K562 (cell line): ENCODE measurements around the gene WWOX. TPM values are rescaled to one million over a fixed set of nuclear protein-coding genes. Genes with fewer than 3 reads are reported as not detected.

ENCODE experiments used
- ATAC-seq: fragments of 200-7000 bp; cut with Tn5 transposase; 3 replicates; pipeline ENCODE4 v1.9.1; 2020; ENCODE audit warnings: moderate library complexity
- BruUV-seq: library from RNA; stranded (reverse); fragments of 400-500 nt; replicated peaks from 2 replicates; lab custom pipeline; 2021; lab: Mats Ljungman, UMichigan
- CTCF ChIA-PET: fragments of 300-600 bp; formaldehyde crosslinking; extraction: SDS; loops from one replicate; lab custom pipeline; 2021; ENCODE audit warnings: low intra/inter-chr PET ratio; lab: Yijun Ruan, JAX
- POLR2A ChIA-PET: fragments of 300-600, 350-650 bp; sonication (Branson Sonifier 250); formaldehyde crosslinking; extraction: SDS; loops from one replicate; lab custom pipeline; 2021; ENCODE audit warnings: antibody characterized with exemption, inconsistent platforms; lab: Yijun Ruan, JAX
- DNase-seq, 4 experiments: peaks; one replicate each; pipeline versions ENCODE4 v3.0.0 to v3.0.0-alpha.2; 2011 to 2018; ENCODE audit warnings: low spot score in 3 of 4, mixed read lengths in 3 of 4; ENCODE audit errors: extremely low read depth in 1 of 4
- FAIRE-seq: peaks from 2 replicates; lab custom pipeline; 2011; peaks lifted over from hg19 to GRCh38; lab: Jason Lieb, UNC
- H2AFZ ChIP-seq: 2 replicates; pipeline ENCODE4 v1.6.0; 2011; ENCODE audit warnings: low read depth, low read length, control low read depth, inconsistent platforms
- H3K27ac ChIP-seq: fragments of 200-600 bp; 3 replicates; pipeline ENCODE4 v1.8.0; 2011; ENCODE audit warnings: low read depth, mild to moderate bottlenecking, control low read depth, inconsistent platforms, low read length, moderate library complexity, mixed read lengths; ENCODE audit errors: extremely low read depth
- H3K27me3 ChIP-seq, 2 experiments: fragments of 300-600 bp in 1 of 2; 2 replicates in 1 of 2; 3 replicates in 1 of 2; pipeline versions ENCODE4 v1.6.0 to v1.8.0; 2011; ENCODE audit warnings: inconsistent platforms in 2 of 2, low read length in 2 of 2, mild to moderate bottlenecking in 1 of 2, mixed read lengths in 1 of 2, moderate library complexity in 1 of 2; ENCODE audit not compliant: control insufficient read depth in 2 of 2, insufficient read depth in 2 of 2
- H3K36me3 ChIP-seq: fragments of 300-600 bp; 3 replicates; pipeline ENCODE4 v1.8.0; 2011; ENCODE audit warnings: mild to moderate bottlenecking, low read length, inconsistent platforms; ENCODE audit not compliant: control insufficient read depth, insufficient read depth
- H3K4me1 ChIP-seq, 2 experiments: fragments of 200-600 bp in 1 of 2; replicated peaks in 1 of 2; 2 replicates in 1 of 2; 3 replicates in 1 of 2; pipeline versions ENCODE4 v1.5.1 to v1.8.0; 2011; ENCODE audit warnings: inconsistent platforms in 2 of 2, low read length in 2 of 2, mild to moderate bottlenecking in 1 of 2, mixed read lengths in 1 of 2, moderate library complexity in 1 of 2; ENCODE audit not compliant: control insufficient read depth in 2 of 2, insufficient read depth in 2 of 2
- H3K4me2 ChIP-seq: 2 replicates; pipeline ENCODE4 v1.6.1; 2011; ENCODE audit warnings: low read length, control low read depth, inconsistent platforms, mixed read lengths; ENCODE audit not compliant: insufficient read depth
- H3K4me3 ChIP-seq: fragments of 200-600 bp; sonication (generic), shearing (Covaris generic); 2 replicates; pipeline ENCODE4 v1.5.1; 2016; ENCODE audit warnings: control low read depth, inconsistent platforms
- H3K79me2 ChIP-seq: fragments of 200-600 bp; 3 replicates; pipeline ENCODE4 v1.8.0; 2011; ENCODE audit warnings: low read length, inconsistent platforms; ENCODE audit not compliant: control insufficient read depth, insufficient read depth
- H3K9ac ChIP-seq, 2 experiments: 2 replicates each; pipeline versions ENCODE4 v1.6.0 to v1.6.1; 2011; ENCODE audit warnings: low read depth in 2 of 2, low read length in 2 of 2, control low read depth in 1 of 2, inconsistent platforms in 1 of 2, mild to moderate bottlenecking in 1 of 2, mixed read lengths in 1 of 2; ENCODE audit not compliant: insufficient read depth in 1 of 2
- H3K9me1 ChIP-seq: one replicate; pipeline ENCODE4 v1.6.0; 2011; ENCODE audit warnings: inconsistent platforms, mild to moderate bottlenecking, low read length, moderate library complexity; ENCODE audit not compliant: control insufficient read depth, insufficient read depth
- H3K9me3 ChIP-seq: replicated peaks from 2 replicates; pipeline ENCODE4 v1.5.1; 2011; ENCODE audit warnings: low read depth, low read length, inconsistent platforms; ENCODE audit not compliant: control insufficient read depth, insufficient read depth
- H4K20me1 ChIP-seq: replicated peaks from 2 replicates; pipeline ENCODE4 v1.6.1; 2011; ENCODE audit warnings: low read length, inconsistent platforms, mixed read lengths; ENCODE audit not compliant: control insufficient read depth, insufficient read depth
- GTF2E2 ChIP-seq: fragments of 200-800 bp; sonication (Bioruptor generic); IDR thresholded peaks from 2 replicates; pipeline ENCODE4 v1.6.1; 2016; ENCODE audit warnings: missing genetic modification characterization, missing compliant biosample characterization
- HMGXB4 ChIP-seq: sonication (generic); formaldehyde crosslinking; IDR thresholded peaks from 2 replicates; pipeline ENCODE4 v1.8.1; 2023; ENCODE audit warnings: mild to moderate bottlenecking, missing genetic modification reagents
- JUND ChIP-seq, 2 experiments: IDR thresholded peaks; 2 replicates in 1 of 2; 3 replicates in 1 of 2; pipeline ENCODE4 v1.6.1; 2011; ENCODE audit warnings: borderline replicate concordance in 2 of 2, low read depth in 2 of 2, low read length in 2 of 2, improper control_type of control experiment in 1 of 2, missing biosample characterization in 1 of 2, missing genetic modification characterization in 1 of 2, missing genetic modification reagents in 1 of 2
- ZNF217 ChIP-seq: sonication (generic); formaldehyde crosslinking; IDR thresholded peaks from 2 replicates; pipeline ENCODE4 v1.8.0; 2022; ENCODE audit warnings: mild to moderate bottlenecking, missing genetic modification reagents
- WGBS: fragments of 100-300 bp; shearing (Covaris generic); methylation state at CpG from one replicate; pipeline ENCODE4 v1.1.6; 2016; ENCODE audit warnings: low coverage, mixed read lengths; ENCODE audit not compliant: insufficient coverage; ENCODE audit errors: missing lambda C conversion rate; 5-methylcytosine and 5-hydroxymethylcytosine counted together
- in situ Hi-C: fragments of 300-500 bp; cut with MboI; formaldehyde crosslinking; loops from 4 replicates; pipeline ENCODE4 v1.15.0; 2018; ENCODE audit warnings: inconsistent platforms, mixed read lengths
- intact Hi-C: fragments of 100-400 bp; cut with micrococcal nuclease; formaldehyde crosslinking; loops from 2 replicates; pipeline ENCODE4 v1.14.2; 2022
- polyA plus RNA-seq, 8 experiments: library from polyadenylated mRNA; depleted of rRNA in 4 of 8; stranded (reverse) in 5 of 8; unstranded in 3 of 8; fragments of >200 nt; fragmentation: Nextera tagmentation in 2 of 8; fragmentation: Illumina TruSeq in 1 of 8; extraction: Ambion mirVana in 2 of 8; extraction: Trizol in 1 of 8; gene quantifications; 2 replicates each; pipeline versions ENCODE4 v1.2.1 to v1.2.3, GENCODE V29; 2011 to 2014; ENCODE audit warnings: inconsistent platforms in 1 of 8, missing spikeins in 1 of 8
- total RNA-seq, 7 experiments: library from RNA; depleted of rRNA in 6 of 7; stranded (reverse); fragments of >200 nt in 6 of 7; fragmentation: Illumina TruSeq in 2 of 7; extraction: Trizol in 2 of 7; gene quantifications; 2 replicates each; pipeline versions ENCODE4 v1.2.1 to v1.2.3, GENCODE V29; 2011 to 2021; ENCODE audit warnings: low replicate concordance in 1 of 7
- TF ChIP-seq, protein P1 (sequence below): IDR thresholded peaks from 2 replicates; pipeline ENCODE4 v1.6.1; 2016; ENCODE audit warnings: missing genetic modification characterization, missing compliant biosample characterization

The WWOX gene
- total and polyA plus RNA-seq, 9 of the 15 experiments (the other 6 are each of a cell fraction or from before 2014, with no cell fraction given) = 1.6 to 22.7 (median 8.1) TPM

DNA sequence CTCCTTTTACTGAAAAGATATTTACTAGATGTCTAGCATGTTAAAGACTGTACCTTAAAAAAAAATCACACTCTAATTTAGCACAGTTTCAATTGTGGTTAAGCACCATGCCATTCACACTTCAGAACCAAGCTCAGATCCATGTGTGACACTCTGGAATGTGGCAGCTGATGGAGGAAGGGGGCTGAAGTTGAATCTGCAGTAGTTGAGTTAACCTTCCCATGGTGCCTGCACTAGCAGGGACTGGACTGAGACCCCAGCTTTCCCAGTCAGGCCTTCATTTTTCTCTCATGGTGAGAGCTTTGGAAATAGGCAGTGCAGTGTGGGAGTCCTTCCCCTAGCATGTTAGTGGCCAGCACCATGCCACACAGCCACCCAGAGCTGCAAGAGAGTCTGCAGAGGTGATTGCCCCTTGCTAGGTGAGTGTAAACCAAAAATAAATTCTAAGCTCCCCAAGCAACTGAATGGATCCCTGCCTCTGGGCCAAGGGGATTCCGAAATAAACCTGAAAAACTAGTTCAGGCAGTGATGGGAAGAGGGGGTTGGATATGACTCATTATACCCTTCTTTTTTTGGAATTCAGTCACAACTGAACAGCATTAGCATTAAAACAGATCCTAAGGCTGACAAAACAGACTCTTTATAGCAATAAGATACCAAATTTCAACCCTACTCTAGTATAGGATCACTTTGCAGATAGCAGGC lies 208.5 kb downstream of the WWOX start:
- no peaks in the 10 kb centered on the region for H3K4me1 ChIP-seq
- H3K79me2 ChIP-seq = no peaks in the 10 kb centered on the region
- no peak for DNase-seq
- BruUV-seq = no TSS peak
- H3K36me3 ChIP-seq = no peaks in the 10 kb centered on the region
- H3K9ac ChIP-seq = no peak overlapping the region
- FAIRE-seq = no peak
- CTCF ChIA-PET = no interaction called here
- POLR2A ChIA-PET = no interaction called here
- peaks cover 11 to 18% of the 10 kb centered on the region in 2 experiments; a peak in 4 of 5 replicates for H3K27me3 ChIP-seq
- no peaks in the 10 kb centered on the region for H3K9me1 ChIP-seq
- in situ Hi-C loops = no loop called here
- H3K9me3 ChIP-seq = no peaks in the 10 kb centered on the region
- no peak overlapping the region for H2AFZ ChIP-seq
- H3K4me2 ChIP-seq = no peak overlapping the region
- H4K20me1 ChIP-seq = no peaks in the 10 kb centered on the region; the same call in 1 of the 2 replicates
- intact Hi-C loops = no loop called here
- WGBS = 0% methylated on average over 1 of the region's 1 CpG
- ATAC-seq = no peak
- H3K27ac ChIP-seq = no peak overlapping the region
- H3K4me3 ChIP-seq = no peak overlapping the region
- TF ChIP-seq ZNF217 (CRISPR knock-in tag) (no peak), GTF2E2 (tag) (no peak), JUND (IDR thresholded peaks at IDR 0.05; ENCODE audit: borderline replicate concordance, low read depth, low read length) (no peak), JUND (tag; IDR thresholded peaks at IDR 0.05; ENCODE audit: borderline replicate concordance, low read depth, low read length) (no peak), HMGXB4 (CRISPR knock-in tag) (no peak)
- TF ChIP-seq, protein P1, sequence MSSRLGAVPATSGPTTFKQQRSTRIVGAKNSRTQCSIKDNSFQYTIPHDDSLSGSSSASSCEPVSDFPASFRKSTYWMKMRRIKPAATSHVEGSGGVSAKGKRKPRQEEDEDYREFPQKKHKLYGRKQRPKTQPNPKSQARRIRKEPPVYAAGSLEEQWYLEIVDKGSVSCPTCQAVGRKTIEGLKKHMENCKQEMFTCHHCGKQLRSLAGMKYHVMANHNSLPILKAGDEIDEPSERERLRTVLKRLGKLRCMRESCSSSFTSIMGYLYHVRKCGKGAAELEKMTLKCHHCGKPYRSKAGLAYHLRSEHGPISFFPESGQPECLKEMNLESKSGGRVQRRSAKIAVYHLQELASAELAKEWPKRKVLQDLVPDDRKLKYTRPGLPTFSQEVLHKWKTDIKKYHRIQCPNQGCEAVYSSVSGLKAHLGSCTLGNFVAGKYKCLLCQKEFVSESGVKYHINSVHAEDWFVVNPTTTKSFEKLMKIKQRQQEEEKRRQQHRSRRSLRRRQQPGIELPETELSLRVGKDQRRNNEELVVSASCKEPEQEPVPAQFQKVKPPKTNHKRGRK (tag) = no peak
